ENCODE measurements around the gene IRAK3.

IRAK3 gene

GRCh38 chr12:66188584-66189485, at the start of gene IRAK3:
IRAK3 (plus strand) TSS chr12:66189214; CDS start chr12:66189300, 86 bp downstream.
- no peak for DNase-seq

DNA sequence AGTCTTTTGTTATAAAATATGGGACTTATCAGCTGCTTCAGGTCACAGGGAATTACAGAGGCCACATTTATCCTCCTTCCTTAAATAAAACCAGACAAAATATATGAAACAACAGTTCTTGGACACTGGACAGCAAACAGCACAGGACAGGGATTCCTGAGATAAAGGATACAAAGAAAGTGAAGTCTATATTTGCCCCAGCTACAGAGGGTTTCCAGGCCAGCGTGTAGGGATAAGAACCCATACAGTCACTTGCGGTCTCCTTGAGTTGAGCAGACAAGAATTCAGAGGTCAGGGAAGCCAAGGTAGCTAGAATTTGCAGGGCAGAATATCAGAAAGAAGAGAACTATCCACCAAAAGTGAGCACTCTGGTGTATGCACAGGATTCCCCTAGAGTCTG, 49.7 kb upstream of the IRAK3 start:
- DNase-seq, result no peak

DNA sequence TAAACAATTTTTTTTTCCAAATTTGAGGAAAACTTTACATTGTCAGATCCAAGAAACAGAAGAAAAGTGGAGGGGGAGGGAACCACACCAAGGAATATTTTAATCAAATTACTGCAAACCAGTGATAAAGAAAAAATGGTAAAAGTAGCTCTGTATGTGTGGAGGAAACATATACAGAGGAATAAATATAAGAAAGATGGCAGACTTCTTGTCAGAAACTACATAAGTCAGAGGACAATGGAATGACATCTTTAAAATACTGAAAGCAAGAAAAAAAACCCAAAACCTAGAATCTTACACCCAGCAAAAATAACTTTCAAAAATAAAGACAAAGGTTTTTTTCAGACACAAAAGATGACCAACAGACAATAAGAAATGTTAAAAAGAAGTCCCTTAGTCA, 48.3 kb upstream of the IRAK3 start:
- DNase-seq, result peak; percentile 22

DNA sequence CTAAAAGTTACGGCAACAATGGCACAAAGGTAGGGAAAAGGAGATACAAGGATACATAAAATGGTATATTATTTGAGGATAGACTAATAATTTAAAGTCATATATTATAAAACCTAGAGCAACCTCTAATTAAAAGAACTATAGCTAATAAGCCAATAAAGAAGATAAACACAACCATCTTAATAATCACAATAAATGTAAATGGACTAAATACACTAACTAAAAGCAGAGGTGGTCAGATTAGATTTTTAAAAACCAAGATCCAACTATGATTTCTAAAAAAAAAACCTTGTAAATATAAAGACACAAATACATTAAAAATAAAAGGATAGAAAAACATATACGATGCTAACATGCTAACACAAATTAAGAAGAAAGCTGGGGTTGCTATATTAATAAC, 47.7 kb upstream of the IRAK3 start:
- no peak for DNase-seq

GRCh38 chr12:66142826-66143225, 46.2 kb upstream of the IRAK3 start:
- no peak for DNase-seq

DNA sequence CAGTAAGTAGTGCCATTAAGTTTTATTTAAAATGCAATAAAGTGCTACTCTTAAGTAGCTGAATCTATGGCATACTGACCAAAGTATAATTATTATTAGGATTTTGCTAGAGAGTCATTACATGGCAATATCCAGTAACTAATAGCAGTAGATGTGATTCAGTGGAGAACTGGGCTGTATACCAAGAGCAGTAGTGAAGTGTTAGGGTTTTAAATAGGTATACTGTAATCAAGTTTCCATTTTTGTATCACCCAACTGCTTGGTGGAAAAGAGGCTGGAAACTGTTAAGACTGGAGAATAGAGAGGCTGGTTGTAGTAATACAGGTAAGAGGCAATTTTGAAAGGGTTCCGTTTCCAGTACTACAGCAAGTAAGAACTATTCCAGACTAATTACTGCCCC, 45.1 kb upstream of the IRAK3 start:
- DNase-seq, result no peak

GRCh38 chr12:66144791-66145754, 43.9 kb upstream of the IRAK3 start:
- peak; percentile 60 for DNase-seq

GRCh38 chr12:66149702-66150398, 39.2 kb upstream of the IRAK3 start:
- DNase-seq, result peak; percentile 94

- no peak for DNase-seq
These were observed 36.3 kb upstream of the IRAK3 start for GRCh38 chr12:66152732-66153131.

- DNase-seq, result no peak
These were observed 34.2 kb upstream of the IRAK3 start for GRCh38 chr12:66154776-66155175.

DNA sequence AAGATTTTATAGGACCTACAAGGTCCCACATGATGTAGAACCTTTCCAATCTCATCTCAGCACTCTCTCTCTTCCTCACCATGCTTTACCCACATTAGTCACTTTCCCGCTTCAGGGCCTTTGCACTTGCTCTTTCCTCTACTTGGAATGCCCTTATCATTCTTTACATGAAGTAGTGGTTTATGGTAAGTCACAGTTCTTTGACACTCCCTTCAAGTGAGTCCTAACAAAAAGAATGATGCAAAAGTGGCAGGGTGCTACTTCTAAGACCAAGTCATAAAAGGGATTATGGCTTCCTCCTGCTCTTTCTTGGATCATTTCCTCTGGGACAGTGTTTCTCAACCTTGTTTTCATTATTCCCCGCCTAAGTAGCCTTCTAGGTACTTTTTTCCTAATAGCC, 32.4 kb upstream of the IRAK3 start:
- peak; percentile 6 for DNase-seq

GRCh38 chr12:66159123-66159522, 29.9 kb upstream of the IRAK3 start:
- no peak for DNase-seq

DNA sequence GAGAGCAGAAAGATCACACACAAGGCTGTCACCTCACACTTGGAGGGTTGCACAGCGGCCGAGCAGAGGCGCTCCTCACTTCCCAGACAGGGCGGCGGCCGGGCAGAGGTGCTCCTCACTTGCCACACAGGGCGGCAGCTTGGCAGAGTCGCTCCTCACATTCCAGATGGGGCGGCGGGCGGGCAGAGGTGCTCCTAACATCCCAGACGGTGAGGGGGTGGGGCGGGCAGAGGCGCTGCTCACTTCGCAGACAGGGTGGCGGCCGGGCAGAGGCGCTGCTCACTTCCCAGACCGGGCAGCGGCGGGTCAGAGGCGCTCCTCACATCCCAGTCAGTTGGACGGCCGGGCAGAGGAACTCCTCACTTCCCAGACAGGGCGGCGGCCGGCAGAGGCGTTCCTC, 28.3 kb upstream of the IRAK3 start:
- no peak for DNase-seq

DNA sequence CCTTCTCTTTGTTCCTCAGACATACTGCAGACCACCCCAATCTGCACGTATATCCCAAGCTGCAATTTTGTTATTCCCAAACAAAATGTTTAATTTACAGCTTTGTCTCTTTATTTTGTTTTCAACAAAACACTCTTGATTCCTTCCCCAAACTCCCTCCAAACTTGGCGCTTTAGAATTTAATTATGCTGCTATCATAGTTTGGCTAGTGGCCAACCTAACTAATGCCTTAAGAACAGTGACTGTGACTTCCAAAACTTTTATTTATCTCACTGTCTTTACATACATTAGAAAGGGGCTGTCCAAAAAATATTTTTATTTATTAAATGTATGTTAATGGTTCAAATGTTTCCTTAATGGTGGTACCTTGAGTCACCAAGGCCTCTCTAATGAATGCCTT, 26.3 kb upstream of the IRAK3 start:
- no peak for DNase-seq

GRCh38 chr12:66163289-66163688, 25.7 kb upstream of the IRAK3 start:
- DNase-seq, result no peak

GRCh38 chr12:66164349-66164821, 24.6 kb upstream of the IRAK3 start:
- DNase-seq, result peak; percentile 73

GRCh38 chr12:66165141-66165540, 23.9 kb upstream of the IRAK3 start:
- DNase-seq, result no peak

- DNase-seq, result no peak
These were observed 22.5 kb upstream of the IRAK3 start for GRCh38 chr12:66166561-66166960.

- DNase-seq, result peak; percentile 73
These were observed 20.6 kb upstream of the IRAK3 start for GRCh38 chr12:66168410-66168809.

DNA sequence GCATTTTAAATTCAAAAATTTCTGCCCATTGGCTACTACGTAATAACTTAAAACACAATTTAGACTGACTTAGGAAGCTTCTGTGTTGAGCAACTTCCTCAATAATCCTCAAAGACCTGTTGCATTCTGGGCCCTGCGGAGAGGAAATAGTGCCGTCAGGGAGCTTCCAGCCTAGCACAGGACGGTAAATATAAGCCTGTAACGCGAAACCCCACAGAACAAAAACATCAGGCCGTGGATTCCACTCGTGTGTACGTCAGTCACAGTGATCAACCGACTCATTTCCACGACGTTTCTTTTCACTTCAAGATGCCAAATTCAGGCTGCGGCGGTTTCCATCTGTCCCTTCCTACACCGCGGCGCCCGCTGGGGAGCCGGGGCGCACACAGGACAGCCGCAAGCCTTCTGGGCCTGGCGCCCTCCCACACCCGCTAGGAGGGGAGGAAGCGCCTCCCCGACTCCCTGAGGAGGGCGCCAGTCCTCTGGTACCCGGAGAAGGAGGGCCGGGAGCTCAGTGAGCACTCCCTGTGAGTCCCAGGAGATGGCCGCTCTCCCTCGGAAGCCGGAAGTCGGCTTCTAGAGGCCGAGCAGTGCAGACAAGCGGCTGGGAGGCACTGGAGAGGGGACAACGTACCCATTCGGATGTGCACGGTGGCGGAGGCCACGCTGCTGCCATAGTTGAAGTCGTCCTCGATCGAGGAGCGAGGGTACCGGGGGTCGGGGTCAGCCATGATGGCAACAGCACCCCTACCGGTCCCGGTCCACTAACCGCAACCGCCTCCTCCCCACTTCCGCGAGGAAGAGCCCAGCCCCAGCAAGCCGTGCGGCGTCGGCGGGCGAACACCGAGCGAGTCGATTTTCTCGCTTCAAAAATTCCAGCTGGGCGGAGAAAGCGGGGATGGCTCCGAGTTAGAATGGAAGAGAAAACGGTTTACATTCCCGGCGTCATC, 19.5 kb upstream of the IRAK3 start, which contains the start of gene TMBIM4:
Gene TMBIM4, minus strand, starts transcription at position 776 of the 950 bp plus-strand sequence. Its CDS starts 45 bp downstream, at position 731.
- DNase-seq, result peak; percentile 95

DNA sequence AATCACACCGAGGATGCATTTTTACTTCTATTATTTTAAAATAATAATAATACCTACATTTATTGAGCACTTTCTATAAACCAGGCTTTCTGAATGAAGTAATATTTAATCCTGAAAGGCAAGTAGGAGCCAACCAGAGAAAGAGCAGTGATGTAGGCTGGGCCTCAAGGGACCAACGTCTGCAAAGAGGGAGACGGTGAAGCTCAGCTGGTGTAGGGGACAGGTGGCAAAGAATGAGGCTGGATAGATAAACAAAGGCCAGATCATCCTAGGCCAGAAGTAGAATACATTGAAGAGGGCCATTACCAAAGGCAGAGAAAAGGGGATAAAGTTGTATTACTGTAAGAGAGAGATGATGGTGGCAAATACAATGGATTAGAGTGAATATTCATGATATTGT, 18.4 kb upstream of the IRAK3 start:
- no peak for DNase-seq
